ENCODE measurements around the gene SEPTIN3.
A peak's percentile ranks its signal among the peaks of the same experiment; 100 is the strongest.

The SEPTIN3 gene

DNA sequence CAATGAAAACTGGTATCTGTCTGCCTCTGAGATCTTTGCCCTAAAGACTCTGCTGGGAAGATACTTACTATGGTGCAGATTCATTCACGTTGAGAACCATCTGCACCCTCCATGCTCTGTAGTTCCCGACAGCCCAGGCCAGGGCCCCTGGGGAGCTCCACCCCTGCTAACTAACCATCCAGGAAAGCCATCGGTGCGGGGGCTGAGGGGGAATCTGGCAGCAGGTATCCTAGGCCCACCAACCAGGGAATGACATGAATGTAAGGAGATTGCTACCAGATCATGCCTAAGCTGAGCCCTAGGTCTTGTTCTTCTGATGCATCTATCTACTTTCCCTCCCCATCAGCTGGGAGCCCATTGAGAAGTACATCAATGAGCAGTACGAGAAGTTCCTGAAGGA lies 18.0 kb downstream of the SEPTIN3 start:
- H3K27me3 ChIP-seq: no peaks in the 10 kb centered on the region
- no peak overlapping the region for H3K27ac ChIP-seq
- H3K36me3 ChIP-seq: peaks cover 44% of the 10 kb centered on the region
- no peak overlapping the region for H3K4me3 ChIP-seq
- no peak overlapping the region for H3K9ac ChIP-seq
- H3K4me2 ChIP-seq: no peak overlapping the region
- no peaks in the 10 kb centered on the region for H3K4me1 ChIP-seq
- TF ChIP-seq Cebpa-rat (IDR thresholded peaks at IDR 0.05): no peak
- H4K20me1 ChIP-seq: no peaks in the 10 kb centered on the region
- H3K9me3 ChIP-seq: no peaks in the 10 kb centered on the region

DNA sequence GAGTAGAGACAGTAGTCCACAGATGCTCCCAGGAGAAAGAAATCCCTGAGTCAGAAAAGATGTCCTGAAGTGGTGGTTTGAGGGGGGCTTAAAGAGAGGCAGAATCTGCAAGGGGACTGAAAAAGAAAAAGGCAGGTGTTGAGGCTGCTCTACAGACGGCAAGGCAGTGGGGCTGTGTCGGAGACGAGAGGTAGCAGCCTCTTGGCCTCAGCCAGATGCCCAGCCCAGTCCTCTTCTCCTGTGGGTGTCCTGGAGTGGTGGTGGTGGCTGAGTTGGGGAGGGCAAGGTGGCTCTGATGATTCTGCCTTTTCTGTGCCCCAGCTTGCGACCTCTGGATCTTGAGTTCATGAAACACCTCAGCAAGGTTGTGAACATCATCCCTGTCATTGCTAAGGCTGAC lies 20.0 kb downstream of the SEPTIN3 start:
- Histone ChIP-seq H3K4me2 (no peak overlapping the region), H3K4me1 (no peaks in the 10 kb centered on the region), H3K27me3 (no peaks in the 10 kb centered on the region), H3K4me3 (no peak overlapping the region), H3K36me3 (peaks cover 54% of the 10 kb centered on the region), H3K9ac (no peak overlapping the region), H3K9me3 (no peaks in the 10 kb centered on the region), H4K20me1 (no peaks in the 10 kb centered on the region), H3K27ac (no peak overlapping the region)
- TF ChIP-seq Cebpa-rat (IDR thresholded peaks at IDR 0.05): no peak

GRCh38 chr22:41991111-41991510 lies 21.9 kb downstream of the SEPTIN3 start:
- Histone ChIP-seq H3K4me1 (no peaks in the 10 kb centered on the region), H4K20me1 (no peaks in the 10 kb centered on the region), H3K4me2 (no peak overlapping the region), H3K27me3 (no peaks in the 10 kb centered on the region), H3K9ac (no peak overlapping the region), H3K36me3 (peaks cover 67% of the 10 kb centered on the region), H3K9me3 (no peaks in the 10 kb centered on the region), H3K4me3 (no peak overlapping the region), H3K27ac (no peak overlapping the region)
- no peak for TF ChIP-seq Cebpa-rat (IDR thresholded peaks at IDR 0.05)

GRCh38 chr22:41992496-41992895 lies 23.3 kb downstream of the SEPTIN3 start:
- H3K4me2 ChIP-seq: no peak overlapping the region
- peaks cover 67% of the 10 kb centered on the region for H3K36me3 ChIP-seq
- no peaks in the 10 kb centered on the region for H3K9me3 ChIP-seq
- no peaks in the 10 kb centered on the region for H4K20me1 ChIP-seq
- TF ChIP-seq Cebpa-rat (IDR thresholded peaks at IDR 0.05): no peak
- H3K9ac ChIP-seq: no peak overlapping the region
- H3K27ac ChIP-seq: no peak overlapping the region
- no peaks in the 10 kb centered on the region for H3K4me1 ChIP-seq
- no peak overlapping the region for H3K4me3 ChIP-seq
- H3K27me3 ChIP-seq: no peaks in the 10 kb centered on the region

- Histone ChIP-seq H3K4me1 (no peaks in the 10 kb centered on the region), H3K27ac (no peak overlapping the region), H3K27me3 (no peaks in the 10 kb centered on the region), H3K4me3 (no peak overlapping the region), H3K4me2 (no peak overlapping the region), H3K9ac (no peak overlapping the region), H3K36me3 (peaks cover 48% of the 10 kb centered on the region), H4K20me1 (no peaks in the 10 kb centered on the region), H3K9me3 (peaks cover 5% of the 10 kb centered on the region)
- no peak for TF ChIP-seq Cebpa-rat (IDR thresholded peaks at IDR 0.05)
Observed at GRCh38 chr22:41995211-41995610, 26.0 kb downstream of the SEPTIN3 start.

DNA sequence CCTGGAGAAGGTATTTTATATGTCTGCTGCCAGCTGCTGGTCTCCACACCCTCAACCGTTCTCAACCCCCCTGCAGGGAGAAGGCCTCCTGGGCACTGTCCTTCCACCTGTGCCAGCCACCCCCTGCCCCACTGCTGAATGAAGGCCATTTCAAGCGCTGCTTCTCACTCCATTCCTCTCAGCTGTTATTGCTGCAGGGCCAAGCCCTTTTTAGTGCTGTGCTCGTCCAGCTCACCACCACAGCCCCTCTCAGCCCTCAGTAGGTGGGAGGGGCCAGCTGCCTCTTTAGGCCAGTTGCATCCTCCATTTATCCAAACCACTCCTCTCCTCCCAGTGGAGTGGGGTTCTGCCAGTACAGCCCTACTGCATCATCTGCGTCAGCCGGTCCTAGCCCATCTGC lies 27.6 kb downstream of the SEPTIN3 start:
- Histone ChIP-seq H3K4me2 (no peak overlapping the region), H3K9me3 (peaks cover 5% of the 10 kb centered on the region), H3K4me3 (no peak overlapping the region), H3K9ac (no peak overlapping the region), H3K27ac (no peak overlapping the region), H3K36me3 (peaks cover 37% of the 10 kb centered on the region), H3K27me3 (no peaks in the 10 kb centered on the region), H3K4me1 (no peaks in the 10 kb centered on the region), H4K20me1 (no peaks in the 10 kb centered on the region)
- TF ChIP-seq Cebpa-rat (IDR thresholded peaks at IDR 0.05): no peak

- H3K27me3 ChIP-seq: no peaks in the 10 kb centered on the region
- H3K36me3 ChIP-seq: peaks cover 26% of the 10 kb centered on the region
- peak within 1 kb of the TSS; percentile 53 for H3K4me3 ChIP-seq
- H4K20me1 ChIP-seq: no peaks in the 10 kb centered on the region
- no peak within 1 kb of the TSS for H3K9ac ChIP-seq
- H3K9me3 ChIP-seq: peaks cover 5% of the 10 kb centered on the region
- H3K4me2 ChIP-seq: peak within 1 kb of the TSS; percentile 42
- no peak within 1 kb of the TSS for H3K27ac ChIP-seq
- TF ChIP-seq Cebpa-rat (IDR thresholded peaks at IDR 0.05): no peak
- H3K4me1 ChIP-seq: no peaks in the 10 kb centered on the region
Observed at GRCh38 chr22:41998361-41999261, 29.4 kb downstream of the SEPTIN3 start, which contains the start of gene WBP2NL. Gene WBP2NL (plus strand): TSS chr22:41998788. CDS start chr22:41998819, 31 bp downstream.

GRCh38 chr22:42000466-42000865 lies 31.2 kb downstream of the SEPTIN3 start:
- Histone ChIP-seq H3K4me3 (no peak overlapping the region), H3K9ac (no peak overlapping the region), H3K27ac (no peak overlapping the region), H4K20me1 (no peaks in the 10 kb centered on the region), H3K9me3 (peaks cover 6% of the 10 kb centered on the region), H3K36me3 (peaks cover 10% of the 10 kb centered on the region; the same call in 1 of the 2 replicates), H3K4me2 (no peak overlapping the region), H3K4me1 (no peaks in the 10 kb centered on the region), H3K27me3 (no peaks in the 10 kb centered on the region)
- no peak for TF ChIP-seq Cebpa-rat (IDR thresholded peaks at IDR 0.05)

- Histone ChIP-seq H4K20me1 (no peaks in the 10 kb centered on the region), H3K27ac (no peak overlapping the region), H3K36me3 (peaks cover 10% of the 10 kb centered on the region; the same call in 1 of the 2 replicates), H3K9me3 (peaks cover 12% of the 10 kb centered on the region), H3K9ac (no peak overlapping the region), H3K4me1 (no peaks in the 10 kb centered on the region), H3K27me3 (no peaks in the 10 kb centered on the region), H3K4me2 (no peak overlapping the region), H3K4me3 (no peak overlapping the region)
- TF ChIP-seq Cebpa-rat (IDR thresholded peaks at IDR 0.05): no peak
Observed at GRCh38 chr22:42001121-42001520, 31.9 kb downstream of the SEPTIN3 start.

GRCh38 chr22:42001706-42002105 lies 32.5 kb downstream of the SEPTIN3 start:
- Histone ChIP-seq H3K36me3 (peaks cover 7% of the 10 kb centered on the region; the same call in 1 of the 2 replicates), H3K9ac (no peak overlapping the region), H3K27me3 (no peaks in the 10 kb centered on the region), H3K4me1 (no peaks in the 10 kb centered on the region), H3K4me2 (no peak overlapping the region), H4K20me1 (no peaks in the 10 kb centered on the region), H3K9me3 (peaks cover 12% of the 10 kb centered on the region), H3K4me3 (no peak overlapping the region), H3K27ac (no peak overlapping the region)
- no peak for TF ChIP-seq Cebpa-rat (IDR thresholded peaks at IDR 0.05)
